M059J (cell line): Measurements from ENCODE around the gene SLC22A31. TPM values are rescaled to one million over a fixed set of nuclear protein-coding genes. Genes with fewer than 3 reads are reported as not detected.

Source experiments
- DNase-seq: peaks from one replicate; pipeline ENCODE4 v3.0.0-alpha.2; 2012; ENCODE audit warnings: low read depth
- total RNA-seq: library from RNA; depleted of rRNA; stranded (reverse); fragments of >200 nt; shearing (Covaris generic); gene quantifications from 2 replicates; pipeline ENCODE4 v1.2.3, GENCODE V29; 2014

SLC22A31 gene
- total RNA-seq, 1 experiment from 2014 or later, result not detected

DNA sequence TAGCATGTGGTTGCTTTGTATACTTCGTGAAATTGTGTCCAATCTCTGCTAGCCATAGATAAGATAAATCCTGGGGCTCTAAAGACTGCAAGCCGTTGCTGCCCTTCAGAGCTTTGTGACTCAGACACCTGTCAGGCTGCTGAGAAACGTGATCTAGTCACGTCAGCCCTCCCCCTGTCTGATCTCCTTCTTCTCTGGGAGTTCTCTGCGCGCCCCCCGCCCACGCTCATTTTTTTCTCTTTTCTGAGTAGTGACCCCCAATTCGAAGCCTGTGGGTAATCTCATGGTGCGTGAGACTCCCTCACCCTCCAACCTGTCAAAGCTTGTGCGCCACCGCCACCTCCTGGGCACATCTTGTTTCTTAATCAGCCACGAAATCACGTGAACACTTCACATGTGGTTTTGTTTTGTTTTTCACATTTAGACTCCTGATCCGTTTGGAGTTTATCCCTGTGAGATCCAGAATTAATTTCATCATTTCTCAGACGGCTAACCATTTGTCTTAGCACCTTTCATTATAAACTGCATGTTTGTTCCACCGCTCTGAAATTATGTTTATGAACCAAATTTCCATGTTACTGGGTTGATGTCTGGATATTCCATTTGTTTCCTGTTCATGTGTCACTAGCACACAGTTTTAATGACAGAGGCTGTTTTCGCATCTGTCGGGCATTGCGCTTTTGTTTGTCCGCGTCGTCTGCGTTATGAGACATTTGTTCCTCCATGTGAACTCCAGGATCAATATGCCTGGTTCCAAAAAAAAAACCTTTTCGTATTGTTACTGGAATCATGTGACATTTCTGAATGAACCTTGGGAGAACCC lies 16.2 kb upstream of the SLC22A31 start:
- DNase-seq, result peak; percentile 75

DNA sequence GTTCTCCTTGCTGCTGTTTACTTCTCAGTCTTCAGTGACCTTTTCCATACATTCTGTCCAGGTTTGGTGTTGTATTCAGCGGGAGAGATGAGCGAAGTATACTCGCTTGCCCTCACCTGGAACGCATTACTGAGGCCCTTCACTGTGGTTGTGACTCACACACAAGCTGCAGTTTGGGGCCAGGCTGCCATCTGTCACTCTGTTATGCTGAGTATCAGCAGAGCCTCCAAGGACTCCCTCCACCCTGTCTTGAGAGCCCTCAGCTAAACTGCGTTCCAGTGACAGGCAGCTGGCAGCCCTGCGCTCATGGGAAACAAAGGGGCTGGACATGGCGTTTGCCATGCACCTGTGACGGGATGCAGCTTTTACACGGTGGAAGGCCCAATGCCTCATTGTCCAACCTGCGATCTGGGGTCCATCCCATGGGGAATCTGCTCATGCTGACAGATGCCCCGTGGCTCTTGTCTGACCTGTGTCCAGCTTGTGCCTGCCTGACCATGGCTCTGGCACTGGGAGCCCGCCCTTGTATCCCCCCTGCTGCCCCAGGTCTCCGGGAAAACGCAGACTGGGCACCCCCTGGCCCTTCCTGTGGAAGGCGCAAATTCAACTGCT lies 10.7 kb upstream of the SLC22A31 start:
- peak; percentile 58 for DNase-seq

DNA sequence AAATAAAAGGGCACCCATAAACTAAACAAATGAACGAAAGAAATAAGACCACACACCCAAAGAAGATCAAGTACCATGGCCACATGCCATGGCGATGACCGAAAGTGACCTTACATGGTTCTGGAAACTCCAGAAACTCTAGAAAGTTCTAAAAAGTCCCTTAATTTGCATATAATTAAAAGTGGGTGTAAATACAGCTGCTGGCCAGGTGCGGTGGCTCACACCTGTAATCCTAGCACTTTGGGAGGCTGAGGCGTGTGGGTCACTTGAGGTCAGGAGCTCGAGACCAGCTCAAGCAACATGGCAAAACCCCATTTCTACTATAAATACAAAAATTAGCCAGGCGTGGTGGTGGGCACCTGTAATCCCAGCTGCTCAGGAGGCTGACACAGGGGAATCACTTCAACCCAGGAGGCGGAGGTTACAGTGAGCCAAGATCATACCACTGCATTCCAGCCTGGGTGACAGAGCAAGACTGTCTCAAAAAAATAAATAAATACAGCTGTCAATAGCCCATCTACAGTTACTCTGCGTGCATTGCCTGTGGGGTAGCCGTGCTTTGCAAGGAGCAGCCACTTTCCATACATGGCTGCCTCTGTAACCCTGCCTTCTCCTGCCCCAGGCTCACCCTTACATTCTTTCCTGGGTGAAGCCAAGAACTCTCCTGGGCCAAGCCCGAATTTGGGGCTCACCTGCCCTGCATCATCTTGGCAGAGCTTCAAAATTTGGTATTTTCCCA lies 10.0 kb upstream of the SLC22A31 start:
- no peak for DNase-seq

DNA sequence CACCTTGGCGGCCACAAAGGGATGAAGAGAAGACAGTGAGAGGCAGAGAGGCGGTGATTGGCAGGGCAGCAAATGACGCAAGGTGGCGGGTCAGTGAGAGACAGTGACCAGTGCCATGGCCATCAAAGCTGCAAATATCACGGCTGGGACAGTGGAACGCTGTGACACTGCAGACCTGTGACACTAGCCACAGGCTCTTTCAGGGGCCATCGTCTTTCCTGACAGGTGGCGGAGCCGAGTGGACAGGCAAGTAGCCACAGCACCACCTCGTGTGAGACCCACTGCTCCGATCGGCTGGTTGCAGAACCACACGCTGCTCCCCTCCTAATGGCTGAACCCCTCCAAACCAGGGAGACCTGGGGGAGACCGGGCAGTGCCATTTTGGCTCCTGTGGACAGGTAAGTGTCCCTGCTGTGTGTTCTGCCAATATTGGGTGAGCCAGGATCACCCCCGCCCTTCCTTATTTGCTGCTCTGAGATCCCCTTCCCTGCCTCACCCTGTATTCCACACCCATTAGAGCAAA lies 9.2 kb upstream of the SLC22A31 start:
- DNase-seq, result no peak

- no peak for DNase-seq
Measured at GRCh38 chr16:89207993-89208392, 7.7 kb upstream of the SLC22A31 start.

DNA sequence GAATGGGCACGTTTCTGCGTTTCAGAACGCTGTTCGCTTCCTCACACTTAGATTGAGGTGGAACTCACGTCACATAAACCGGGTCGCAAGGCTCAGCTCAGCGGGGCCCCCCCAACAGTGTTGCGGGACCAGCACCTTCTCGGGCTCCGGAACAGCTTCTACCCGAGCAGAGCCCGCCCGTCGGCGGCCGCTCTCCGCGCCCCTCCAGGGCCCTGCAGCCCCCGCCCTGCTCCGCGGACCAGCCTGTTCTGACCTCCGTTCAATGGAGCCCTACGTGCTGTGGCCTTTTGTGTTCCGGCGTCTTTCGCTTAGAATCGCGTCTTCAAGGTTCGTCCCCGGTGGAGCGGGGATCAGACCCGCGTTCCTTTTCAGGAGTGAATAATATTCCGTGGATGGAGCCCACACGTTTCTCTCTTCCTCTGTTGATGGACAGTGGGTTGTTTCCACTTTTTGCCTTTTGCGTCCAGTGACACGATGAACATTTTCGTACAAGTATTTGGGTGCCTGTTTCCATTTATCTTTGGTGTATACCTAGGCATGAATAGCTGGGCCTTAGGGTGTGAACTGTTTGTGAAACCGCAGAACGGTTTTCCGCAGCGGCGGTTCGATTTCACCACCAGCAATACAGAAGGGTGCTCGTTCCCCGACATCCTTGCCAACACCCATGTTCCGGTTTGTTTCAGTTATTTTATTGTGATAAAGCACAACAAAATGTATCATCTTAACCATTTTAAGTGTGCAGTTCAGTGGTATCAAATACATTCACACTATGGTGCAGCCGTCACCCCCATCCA lies 2.3 kb upstream of the SLC22A31 start:
- DNase-seq, result no peak

DNA sequence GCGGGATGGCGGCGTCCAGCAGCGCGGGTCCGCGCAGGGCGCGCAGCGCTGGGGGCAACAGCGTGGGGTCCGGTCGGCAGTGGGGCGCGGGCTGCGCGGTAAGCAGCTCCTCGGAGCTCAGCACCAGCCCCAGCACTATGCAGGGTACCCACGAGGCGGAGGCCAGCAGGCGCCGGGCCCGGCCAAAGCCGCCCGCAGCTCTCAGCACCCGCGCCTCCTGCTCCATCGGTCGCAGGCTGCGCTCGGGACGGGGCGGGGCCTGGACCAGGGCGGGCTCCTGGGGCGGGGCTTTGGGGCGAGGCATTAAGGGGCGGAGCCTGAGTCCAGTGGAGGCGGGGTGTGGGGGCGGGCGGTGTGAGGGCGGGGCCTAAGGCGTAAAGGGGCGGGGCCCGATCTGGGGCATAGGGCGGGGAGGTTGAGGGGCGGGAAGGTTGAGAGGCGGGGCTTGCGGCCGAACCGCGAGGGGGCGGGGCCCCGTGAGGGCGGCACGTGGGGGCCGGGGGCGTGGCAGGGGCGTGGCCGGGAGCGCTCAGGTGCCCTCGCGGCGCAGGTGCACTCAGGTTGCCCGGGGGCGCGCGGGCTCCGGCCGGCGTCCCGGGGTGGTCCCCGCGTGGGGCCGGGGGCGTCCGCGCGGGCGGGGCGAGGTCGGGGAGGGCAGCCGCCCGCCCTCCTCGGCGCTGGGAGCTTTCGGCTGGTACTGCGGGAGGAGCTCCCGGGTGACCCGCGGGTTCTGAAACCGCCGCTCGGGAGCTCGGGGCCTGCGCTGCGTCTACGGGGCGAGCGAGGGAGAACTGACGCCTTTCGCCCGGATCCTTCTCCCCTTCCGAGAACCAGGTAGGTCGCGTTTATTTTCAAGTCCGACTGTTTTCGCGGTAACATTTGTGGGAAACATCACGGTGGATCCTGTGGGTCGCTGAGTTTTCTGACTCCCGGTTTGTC lies 1.4 kb upstream of the SLC22A31 start:
- no peak for DNase-seq

GRCh38 chr16:89200850-89201411 lies 594 bp upstream of the SLC22A31 start:
- no peak for DNase-seq

DNA sequence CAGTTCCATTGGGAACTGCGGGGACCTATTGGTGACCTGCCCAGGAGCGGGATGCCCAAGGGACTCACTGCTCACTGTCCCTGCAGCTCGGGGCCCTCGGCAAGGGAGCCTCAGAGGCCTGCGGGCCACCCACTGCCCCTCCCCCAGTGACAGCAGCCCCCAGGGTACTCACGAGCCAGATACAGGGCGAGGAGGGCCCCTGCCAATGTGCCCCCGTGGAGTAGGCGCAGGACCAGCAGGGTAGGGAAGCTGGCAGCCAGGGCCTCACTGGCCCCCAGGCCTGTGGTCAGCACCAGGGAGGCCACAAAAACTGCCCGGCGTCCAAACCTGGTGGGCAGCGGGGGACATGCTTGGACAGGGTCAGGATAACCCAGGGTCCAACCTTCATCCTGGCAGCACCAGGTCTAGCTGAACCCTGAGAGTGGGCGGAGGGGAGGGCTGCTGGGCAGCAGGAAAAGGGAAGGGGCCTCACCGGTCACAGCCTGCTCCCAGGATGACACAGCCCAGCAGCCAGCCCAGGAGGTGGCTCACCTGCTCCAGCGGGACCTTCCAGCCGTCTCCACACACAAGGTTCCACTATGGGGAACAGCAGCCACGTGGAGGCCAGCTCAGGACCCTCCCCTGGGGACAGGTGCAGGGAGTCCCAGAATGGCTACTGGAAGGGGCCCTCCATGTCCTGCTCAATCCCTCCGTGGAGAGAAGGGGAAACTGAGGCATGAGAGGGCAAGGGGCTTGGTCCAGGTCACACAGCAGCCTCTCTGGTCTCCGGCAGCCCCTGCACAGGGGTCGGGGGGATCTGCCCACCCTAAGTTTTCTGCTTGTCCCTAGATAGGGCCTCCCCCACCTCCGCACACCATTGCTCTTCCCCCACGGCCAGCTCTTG lies 855 bp downstream of the SLC22A31 start:
- no peak for DNase-seq

DNA sequence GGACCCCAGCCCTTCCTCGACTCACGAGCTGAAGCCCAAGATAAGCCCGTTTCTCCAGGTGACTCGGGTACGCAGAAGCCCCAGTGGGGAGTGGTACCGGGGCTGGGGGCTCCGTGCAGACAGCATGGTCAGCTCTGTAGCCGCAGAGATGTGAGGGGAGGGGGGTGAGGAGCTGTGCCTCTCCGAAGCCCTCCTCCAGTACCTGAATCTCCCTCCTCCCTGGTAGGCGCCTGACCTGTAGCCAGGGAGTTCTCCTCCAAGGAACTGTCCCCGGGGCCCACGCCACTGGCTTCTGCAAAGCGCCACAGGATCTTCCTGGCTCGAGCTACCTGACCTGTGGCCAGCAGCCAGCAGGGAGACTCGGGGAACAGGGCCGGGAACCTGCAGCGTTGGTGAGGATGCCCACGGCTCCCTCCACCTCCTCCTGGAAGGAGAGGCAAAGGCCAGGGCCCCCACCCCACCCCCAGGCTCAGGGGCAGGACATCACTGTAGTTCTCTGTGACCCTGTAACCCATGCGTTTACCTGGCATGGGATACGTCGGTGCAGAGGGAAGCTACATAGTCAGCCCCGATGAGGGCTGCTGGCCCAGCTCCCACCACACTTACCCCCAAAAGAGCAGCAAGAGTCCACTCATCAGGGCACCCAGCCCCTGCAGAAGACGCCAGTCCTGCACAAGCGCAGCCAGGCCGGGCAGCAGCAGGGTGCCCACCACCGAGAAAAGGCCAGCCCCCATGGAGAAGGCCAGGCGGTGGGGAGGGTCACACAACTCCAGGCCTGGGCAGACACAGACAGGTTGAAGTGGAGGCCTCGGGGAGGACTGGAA lies 1.7 kb downstream of the SLC22A31 start:
- no peak for DNase-seq

DNA sequence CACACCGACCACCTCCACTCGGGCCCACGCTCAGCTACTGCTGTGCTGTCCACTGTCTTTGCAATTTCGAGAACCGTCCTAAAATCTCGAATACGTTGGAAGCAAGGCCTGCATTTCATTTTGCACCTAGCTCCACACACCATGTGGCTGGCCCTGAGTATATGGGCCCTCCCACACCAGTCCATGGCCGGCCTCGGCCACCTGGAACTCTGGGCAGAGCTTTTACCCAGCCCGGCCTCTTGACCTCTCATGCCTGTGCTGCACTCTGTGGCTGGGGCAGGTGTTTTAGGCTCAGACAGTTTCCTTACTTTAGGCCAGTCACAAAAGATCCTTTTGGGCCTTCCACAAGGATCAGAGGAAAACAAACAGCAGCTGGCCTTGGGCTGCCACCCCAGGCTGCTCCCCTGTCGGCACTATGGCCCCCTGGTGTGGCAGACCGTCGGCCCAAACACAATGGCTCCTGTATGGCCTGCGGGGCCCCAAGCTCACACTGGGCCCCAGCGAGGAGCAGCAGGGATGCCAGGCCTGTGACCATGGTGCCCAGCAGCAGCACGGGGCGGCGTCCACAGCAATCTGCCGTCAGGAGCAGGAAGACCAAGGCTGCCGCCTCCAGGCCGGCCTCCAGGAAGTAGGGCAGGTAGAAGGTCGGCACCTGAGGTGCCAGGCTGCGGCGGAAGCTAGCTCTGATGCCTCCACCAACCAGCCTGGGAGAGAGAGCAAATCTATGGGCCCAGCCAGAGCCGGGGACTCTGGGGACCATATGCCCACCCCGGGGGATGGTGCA lies 2.5 kb downstream of the SLC22A31 start:
- no peak for DNase-seq

DNA sequence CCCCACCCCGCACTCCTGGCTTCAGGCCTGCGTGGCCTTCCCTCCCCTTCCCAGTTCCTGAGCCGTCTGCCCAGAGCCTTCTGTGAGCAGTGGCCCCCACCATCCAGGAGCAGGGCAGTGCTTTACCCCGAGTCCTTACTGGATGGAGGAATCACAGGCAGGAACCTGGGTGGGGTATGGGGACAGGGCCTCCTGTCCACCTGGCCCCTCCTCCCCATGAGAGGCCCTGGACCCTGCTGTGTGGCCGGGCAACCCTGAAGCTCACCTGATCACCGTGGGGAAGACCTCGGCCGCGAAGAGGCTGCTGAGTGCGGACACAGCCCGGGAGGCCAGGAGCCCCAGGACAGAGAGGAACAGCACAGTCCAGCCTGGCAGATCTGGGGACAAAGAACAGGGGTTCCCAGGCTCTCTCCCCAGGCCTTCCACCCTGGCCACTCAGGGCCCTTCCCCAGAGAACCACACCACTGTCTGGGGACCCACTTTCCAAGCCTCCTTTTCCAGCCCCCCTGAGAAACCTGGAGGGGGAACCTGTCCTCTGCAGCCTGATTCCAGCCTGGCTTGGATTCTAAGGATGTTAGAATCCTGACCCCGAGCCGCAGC lies 3.2 kb downstream of the SLC22A31 start:
- DNase-seq, result no peak

GRCh38 chr16:89195521-89196171 lies 4.7 kb downstream of the SLC22A31 start:
- no peak for DNase-seq

- DNase-seq, result no peak
Measured at GRCh38 chr16:89194340-89195311, 5.7 kb downstream of the SLC22A31 start.

GRCh38 chr16:89193576-89194293 lies 6.6 kb downstream of the SLC22A31 start:
- DNase-seq, result no peak
